ENCODE measurements around the gene HIP1R.

HIP1R gene

DNA sequence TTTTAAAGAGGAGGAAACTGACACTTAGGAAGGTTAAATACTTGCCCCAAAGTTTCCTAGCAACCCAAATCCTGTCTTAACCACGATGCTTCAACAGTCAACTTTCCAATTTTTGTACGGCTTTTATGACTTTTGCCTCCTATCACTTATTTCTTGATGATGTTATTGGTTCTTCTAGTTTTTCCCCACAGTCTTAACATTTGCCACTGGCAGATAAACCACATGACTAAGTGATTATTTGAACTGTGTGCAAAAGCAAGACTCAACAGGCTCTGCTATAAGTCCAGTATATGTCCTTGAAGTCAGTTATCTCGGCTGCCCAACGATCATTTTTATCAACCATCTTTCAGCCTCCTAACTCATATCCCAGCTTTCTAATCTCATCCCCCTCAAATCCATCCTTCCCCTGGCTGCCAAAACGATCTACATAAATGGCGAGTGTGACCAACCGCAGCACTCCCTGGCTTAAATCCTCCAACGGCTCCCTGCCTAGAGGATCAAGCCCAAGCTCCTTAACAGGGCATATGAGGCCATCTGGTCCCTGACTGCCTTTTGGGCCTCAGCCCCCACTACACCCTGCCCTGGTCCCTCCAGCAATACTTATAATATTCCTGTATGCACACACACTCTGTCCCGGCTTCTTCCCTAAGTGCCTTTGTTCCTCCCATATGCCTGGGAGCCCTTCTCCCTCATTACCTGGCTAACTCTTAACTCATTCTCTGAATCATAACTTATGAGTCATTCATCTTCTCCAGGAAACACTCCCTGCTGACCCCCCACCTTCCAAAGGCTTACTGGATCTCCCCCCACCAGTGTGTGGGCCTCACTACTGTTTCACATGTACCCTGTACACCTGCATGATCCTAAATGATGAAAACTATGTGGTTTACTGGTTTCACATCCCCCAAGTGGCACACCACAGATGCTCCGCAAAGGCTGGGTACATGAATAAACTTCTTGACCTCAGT lies 51.9 kb downstream of the HIP1R start (continued):
- TF ChIP-seq, protein P1, sequence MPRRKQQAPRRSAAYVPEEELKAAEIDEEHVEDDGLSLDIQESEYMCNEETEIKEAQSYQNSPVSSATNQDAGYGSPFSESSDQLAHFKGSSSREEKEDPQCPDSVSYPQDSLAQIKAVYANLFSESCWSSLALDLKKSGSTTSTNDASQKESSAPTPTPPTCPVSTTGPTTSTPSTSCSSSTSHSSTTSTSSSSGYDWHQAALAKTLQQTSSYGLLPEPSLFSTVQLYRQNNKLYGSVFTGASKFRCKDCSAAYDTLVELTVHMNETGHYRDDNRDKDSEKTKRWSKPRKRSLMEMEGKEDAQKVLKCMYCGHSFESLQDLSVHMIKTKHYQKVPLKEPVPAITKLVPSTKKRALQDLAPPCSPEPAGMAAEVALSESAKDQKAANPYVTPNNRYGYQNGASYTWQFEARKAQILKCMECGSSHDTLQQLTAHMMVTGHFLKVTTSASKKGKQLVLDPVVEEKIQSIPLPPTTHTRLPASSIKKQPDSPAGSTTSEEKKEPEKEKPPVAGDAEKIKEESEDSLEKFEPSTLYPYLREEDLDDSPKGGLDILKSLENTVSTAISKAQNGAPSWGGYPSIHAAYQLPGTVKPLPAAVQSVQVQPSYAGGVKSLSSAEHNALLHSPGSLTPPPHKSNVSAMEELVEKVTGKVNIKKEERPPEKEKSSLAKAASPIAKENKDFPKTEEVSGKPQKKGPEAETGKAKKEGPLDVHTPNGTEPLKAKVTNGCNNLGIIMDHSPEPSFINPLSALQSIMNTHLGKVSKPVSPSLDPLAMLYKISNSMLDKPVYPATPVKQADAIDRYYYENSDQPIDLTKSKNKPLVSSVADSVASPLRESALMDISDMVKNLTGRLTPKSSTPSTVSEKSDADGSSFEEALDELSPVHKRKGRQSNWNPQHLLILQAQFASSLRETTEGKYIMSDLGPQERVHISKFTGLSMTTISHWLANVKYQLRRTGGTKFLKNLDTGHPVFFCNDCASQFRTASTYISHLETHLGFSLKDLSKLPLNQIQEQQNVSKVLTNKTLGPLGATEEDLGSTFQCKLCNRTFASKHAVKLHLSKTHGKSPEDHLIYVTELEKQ (tag by site-specific recombination; IDR thresholded peaks at IDR 0.05; ENCODE audit: borderline replicate concordance), result 0 out of 2 replicates have a peak, but pooled peaks have one; percentile 12
- TF ChIP-seq ZNF335 (tag by site-specific recombination; conservative IDR thresholded peaks at IDR 0.05) (0 out of 2 replicates have a peak, but pooled peaks have one; percentile 17), ZBTB17 (tag by site-specific recombination; IDR thresholded peaks at IDR 0.05) (peak; percentile 84), ZNF24 (tag by site-specific recombination; IDR thresholded peaks at IDR 0.05) (peak; percentile 80), ZNF133 (tag by site-specific recombination; IDR thresholded peaks at IDR 0.05) (no peak), SP2 (tag by site-specific recombination; IDR thresholded peaks at IDR 0.05) (peak; percentile 21; the same call in 1 of the 2 replicates), ZFHX2 (tag by site-specific recombination; conservative IDR thresholded peaks at IDR 0.05) (peak; percentile 36), ZNF600 (tag by site-specific recombination; IDR thresholded peaks at IDR 0.05) (peak; percentile 94), MYNN (tag by site-specific recombination; IDR thresholded peaks at IDR 0.05; ENCODE audit: borderline replicate concordance) (peak; percentile 72; the same call in 1 of the 2 replicates), OSR2 (tag by site-specific recombination; IDR thresholded peaks at IDR 0.05) (peak; percentile 72), IKZF3 (tag by site-specific recombination; IDR thresholded peaks at IDR 0.05) (peak; percentile 73; the same call in 1 of the 2 replicates), ZNF426 (tag by site-specific recombination; IDR thresholded peaks at IDR 0.05) (no peak), ZNF394 (tag by site-specific recombination; IDR thresholded peaks at IDR 0.05; ENCODE audit: borderline replicate concordance) (peak; percentile 28; the same call in 1 of the 2 replicates), GLIS2 (tag by site-specific recombination; IDR thresholded peaks at IDR 0.05) (peak; percentile 75), ZEB2 (tag by site-specific recombination; IDR thresholded peaks at IDR 0.05) (peak; percentile 84), ZNF629 (tag by site-specific recombination; IDR thresholded peaks at IDR 0.05) (peak; percentile 84), ZSCAN30 (tag by site-specific recombination; IDR thresholded peaks at IDR 0.05) (no peak), SCRT2 (tag by site-specific recombination; IDR thresholded peaks at IDR 0.05) (peak; percentile 82), TRIM28 (IDR thresholded peaks at IDR 0.05; ENCODE audit: borderline replicate concordance, low read length) (0 out of 2 replicates have a peak, but pooled peaks have one; percentile 58), ZFP69B (tag by site-specific recombination; IDR thresholded peaks at IDR 0.05) (peak; percentile 41; the same call in 1 of the 2 replicates), ZNF23 (tag by site-specific recombination; IDR thresholded peaks at IDR 0.05; ENCODE audit: borderline replicate concordance) (no peak)
- TF ChIP-seq, protein P2, sequence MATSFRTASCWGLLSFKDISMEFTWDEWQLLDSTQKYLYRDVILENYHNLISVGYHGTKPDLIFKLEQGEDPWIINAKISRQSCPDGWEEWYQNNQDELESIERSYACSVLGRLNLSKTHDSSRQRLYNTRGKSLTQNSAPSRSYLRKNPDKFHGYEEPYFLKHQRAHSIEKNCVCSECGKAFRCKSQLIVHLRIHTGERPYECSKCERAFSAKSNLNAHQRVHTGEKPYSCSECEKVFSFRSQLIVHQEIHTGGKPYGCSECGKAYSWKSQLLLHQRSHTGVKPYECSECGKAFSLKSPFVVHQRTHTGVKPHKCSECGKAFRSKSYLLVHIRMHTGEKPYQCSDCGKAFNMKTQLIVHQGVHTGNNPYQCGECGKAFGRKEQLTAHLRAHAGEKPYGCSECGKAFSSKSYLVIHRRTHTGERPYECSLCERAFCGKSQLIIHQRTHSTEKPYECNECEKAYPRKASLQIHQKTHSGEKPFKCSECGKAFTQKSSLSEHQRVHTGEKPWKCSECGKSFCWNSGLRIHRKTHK (tag by site-specific recombination; IDR thresholded peaks at IDR 0.05), result no peak
- TF ChIP-seq, protein P3, sequence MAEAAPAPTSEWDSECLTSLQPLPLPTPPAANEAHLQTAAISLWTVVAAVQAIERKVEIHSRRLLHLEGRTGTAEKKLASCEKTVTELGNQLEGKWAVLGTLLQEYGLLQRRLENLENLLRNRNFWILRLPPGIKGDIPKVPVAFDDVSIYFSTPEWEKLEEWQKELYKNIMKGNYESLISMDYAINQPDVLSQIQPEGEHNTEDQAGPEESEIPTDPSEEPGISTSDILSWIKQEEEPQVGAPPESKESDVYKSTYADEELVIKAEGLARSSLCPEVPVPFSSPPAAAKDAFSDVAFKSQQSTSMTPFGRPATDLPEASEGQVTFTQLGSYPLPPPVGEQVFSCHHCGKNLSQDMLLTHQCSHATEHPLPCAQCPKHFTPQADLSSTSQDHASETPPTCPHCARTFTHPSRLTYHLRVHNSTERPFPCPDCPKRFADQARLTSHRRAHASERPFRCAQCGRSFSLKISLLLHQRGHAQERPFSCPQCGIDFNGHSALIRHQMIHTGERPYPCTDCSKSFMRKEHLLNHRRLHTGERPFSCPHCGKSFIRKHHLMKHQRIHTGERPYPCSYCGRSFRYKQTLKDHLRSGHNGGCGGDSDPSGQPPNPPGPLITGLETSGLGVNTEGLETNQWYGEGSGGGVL (tag by site-specific recombination; IDR thresholded peaks at IDR 0.05), result peak; percentile 99
- TF ChIP-seq, protein P4, sequence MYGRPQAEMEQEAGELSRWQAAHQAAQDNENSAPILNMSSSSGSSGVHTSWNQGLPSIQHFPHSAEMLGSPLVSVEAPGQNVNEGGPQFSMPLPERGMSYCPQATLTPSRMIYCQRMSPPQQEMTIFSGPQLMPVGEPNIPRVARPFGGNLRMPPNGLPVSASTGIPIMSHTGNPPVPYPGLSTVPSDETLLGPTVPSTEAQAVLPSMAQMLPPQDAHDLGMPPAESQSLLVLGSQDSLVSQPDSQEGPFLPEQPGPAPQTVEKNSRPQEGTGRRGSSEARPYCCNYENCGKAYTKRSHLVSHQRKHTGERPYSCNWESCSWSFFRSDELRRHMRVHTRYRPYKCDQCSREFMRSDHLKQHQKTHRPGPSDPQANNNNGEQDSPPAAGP (tag by site-specific recombination; IDR thresholded peaks at IDR 0.05), result peak; percentile 96
- TF ChIP-seq, protein P5, sequence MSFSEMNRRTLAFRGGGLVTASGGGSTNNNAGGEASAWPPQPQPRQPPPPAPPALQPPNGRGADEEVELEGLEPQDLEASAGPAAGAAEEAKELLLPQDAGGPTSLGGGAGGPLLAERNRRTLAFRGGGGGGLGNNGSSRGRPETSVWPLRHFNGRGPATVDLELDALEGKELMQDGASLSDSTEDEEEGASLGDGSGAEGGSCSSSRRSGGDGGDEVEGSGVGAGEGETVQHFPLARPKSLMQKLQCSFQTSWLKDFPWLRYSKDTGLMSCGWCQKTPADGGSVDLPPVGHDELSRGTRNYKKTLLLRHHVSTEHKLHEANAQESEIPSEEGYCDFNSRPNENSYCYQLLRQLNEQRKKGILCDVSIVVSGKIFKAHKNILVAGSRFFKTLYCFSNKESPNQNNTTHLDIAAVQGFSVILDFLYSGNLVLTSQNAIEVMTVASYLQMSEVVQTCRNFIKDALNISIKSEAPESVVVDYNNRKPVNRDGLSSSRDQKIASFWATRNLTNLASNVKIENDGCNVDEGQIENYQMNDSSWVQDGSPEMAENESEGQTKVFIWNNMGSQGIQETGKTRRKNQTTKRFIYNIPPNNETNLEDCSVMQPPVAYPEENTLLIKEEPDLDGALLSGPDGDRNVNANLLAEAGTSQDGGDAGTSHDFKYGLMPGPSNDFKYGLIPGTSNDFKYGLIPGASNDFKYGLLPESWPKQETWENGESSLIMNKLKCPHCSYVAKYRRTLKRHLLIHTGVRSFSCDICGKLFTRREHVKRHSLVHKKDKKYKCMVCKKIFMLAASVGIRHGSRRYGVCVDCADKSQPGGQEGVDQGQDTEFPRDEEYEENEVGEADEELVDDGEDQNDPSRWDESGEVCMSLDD (tag by site-specific recombination; IDR thresholded peaks at IDR 0.05), result 0 out of 2 replicates have a peak, but pooled peaks have one; percentile 37

Data from HEK293 (cell line).